ENCODE measurements around the gene INSL6.

- no peak for TF ChIP-seq POLR2A (IDR thresholded peaks at IDR 0.05)
- TF ChIP-seq CTCF (IDR thresholded peaks at IDR 0.05), result no peak
These were observed 62.9 kb downstream of the INSL6 start for GRCh38 chr9:5122516-5122915.
